Ascending aorta (tissue), 2 donors: ENCODE results near the gene TCF23. TPM values are rescaled to one million over a fixed set of nuclear protein-coding genes. Genes with fewer than 3 reads are reported as not detected.

Experiments used
- DNase-seq, 2 donors: peaks; one replicate each; pipeline ENCODE4 v3.0.0-alpha.2; 2019; ENCODE audit warnings: low spot score in 2 of 2
- H3K27ac ChIP-seq, 2 donors: fragments of 200-600 bp; sonication (generic); one replicate each; pipeline ENCODE4 v1.5.1; 2016 to 2017; ENCODE audit warnings: mild to moderate bottlenecking in 1 of 2
- H3K27me3 ChIP-seq: fragments of 200-600 bp; sonication (generic); one replicate; pipeline ENCODE4 v1.5.1; 2017
- H3K36me3 ChIP-seq, 2 donors: fragments of 200-600 bp; sonication (generic); one replicate each; pipeline ENCODE4 v1.5.1; 2016
- H3K4me1 ChIP-seq, 2 donors: fragments of 200-600 bp; sonication (generic); one replicate each; pipeline ENCODE4 v1.5.1; 2016 to 2017; ENCODE audit warnings: mild to moderate bottlenecking in 1 of 2
- H3K4me3 ChIP-seq, 2 donors: fragments of 200-600 bp; sonication (generic); one replicate each; pipeline ENCODE4 v1.5.1; 2016 to 2017; ENCODE audit warnings: mild to moderate bottlenecking in 1 of 2
- H3K9me3 ChIP-seq, 2 donors: fragments of 200-600 bp; sonication (generic); one replicate each; pipeline ENCODE4 v1.5.1; 2016
- intact Hi-C: fragments of 100-400 bp; cut with DNase I; formaldehyde crosslinking; loops from one replicate; pipeline ENCODE4 v1.15.1; 2023
- total RNA-seq: library from RNA; depleted of rRNA; stranded (reverse); fragments of >200 nt; gene quantifications from one replicate; pipeline ENCODE4 v1.1.0, GENCODE V29; 2016
- TF ChIP-seq, protein P1 (sequence below), 3 experiments: fragments of 200-600 bp in 2 of 3; fragments of 450-650 bp in 1 of 3; sonication (generic) in 2 of 3; IDR thresholded peaks; one replicate each; pipeline ENCODE4 v1.5.1; 2016 to 2019; ENCODE audit warnings: antibody characterized with exemption in 3 of 3, mild to moderate bottlenecking in 1 of 3, moderate library complexity in 1 of 3

TCF23 gene
- total RNA-seq, 1 donor from 2014 or later = not detected

DNA sequence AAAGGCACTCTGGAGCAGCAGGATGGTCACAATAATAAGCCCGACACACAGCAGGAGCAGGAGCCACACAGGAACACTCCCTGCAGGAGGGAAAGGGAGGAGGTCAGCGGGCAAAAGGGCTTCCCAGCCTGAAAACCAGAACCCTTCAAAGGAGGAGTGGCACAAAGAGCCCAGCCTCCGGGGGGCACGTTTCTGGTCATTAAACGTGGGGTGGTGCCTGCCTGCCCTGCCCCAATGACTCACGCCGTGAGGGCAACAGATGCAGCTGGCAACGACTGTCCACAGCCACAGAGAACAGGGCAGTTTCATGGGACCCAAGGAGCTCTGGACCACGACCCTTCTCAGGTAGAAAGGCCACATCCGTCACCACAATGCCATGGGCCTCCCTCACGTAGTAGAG, 17.4 kb upstream of the TCF23 start:
- intact Hi-C loops = loop anchor here (5.0 to 10.0 kb wide), 4 partner anchors 44 to 363 kb away; partner anchors contain the start of genes FNDC4, GCKR, GTF3C2 and KHK
- peaks cover 22% of the 10 kb centered on the region in 2 donors for H3K36me3 ChIP-seq
- no peak for DNase-seq
- H3K27me3 ChIP-seq = no peaks in the 10 kb centered on the region
- no peaks in the 10 kb centered on the region for H3K9me3 ChIP-seq
- H3K27ac ChIP-seq = no peak overlapping the region
- H3K4me1 ChIP-seq = peaks cover 5 to 11% of the 10 kb centered on the region in 2 donors
- H3K4me3 ChIP-seq = no peak overlapping the region
- TF ChIP-seq, protein P1, sequence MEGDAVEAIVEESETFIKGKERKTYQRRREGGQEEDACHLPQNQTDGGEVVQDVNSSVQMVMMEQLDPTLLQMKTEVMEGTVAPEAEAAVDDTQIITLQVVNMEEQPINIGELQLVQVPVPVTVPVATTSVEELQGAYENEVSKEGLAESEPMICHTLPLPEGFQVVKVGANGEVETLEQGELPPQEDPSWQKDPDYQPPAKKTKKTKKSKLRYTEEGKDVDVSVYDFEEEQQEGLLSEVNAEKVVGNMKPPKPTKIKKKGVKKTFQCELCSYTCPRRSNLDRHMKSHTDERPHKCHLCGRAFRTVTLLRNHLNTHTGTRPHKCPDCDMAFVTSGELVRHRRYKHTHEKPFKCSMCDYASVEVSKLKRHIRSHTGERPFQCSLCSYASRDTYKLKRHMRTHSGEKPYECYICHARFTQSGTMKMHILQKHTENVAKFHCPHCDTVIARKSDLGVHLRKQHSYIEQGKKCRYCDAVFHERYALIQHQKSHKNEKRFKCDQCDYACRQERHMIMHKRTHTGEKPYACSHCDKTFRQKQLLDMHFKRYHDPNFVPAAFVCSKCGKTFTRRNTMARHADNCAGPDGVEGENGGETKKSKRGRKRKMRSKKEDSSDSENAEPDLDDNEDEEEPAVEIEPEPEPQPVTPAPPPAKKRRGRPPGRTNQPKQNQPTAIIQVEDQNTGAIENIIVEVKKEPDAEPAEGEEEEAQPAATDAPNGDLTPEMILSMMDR (IDR thresholded peaks at IDR 0.05) = no peak

DNA sequence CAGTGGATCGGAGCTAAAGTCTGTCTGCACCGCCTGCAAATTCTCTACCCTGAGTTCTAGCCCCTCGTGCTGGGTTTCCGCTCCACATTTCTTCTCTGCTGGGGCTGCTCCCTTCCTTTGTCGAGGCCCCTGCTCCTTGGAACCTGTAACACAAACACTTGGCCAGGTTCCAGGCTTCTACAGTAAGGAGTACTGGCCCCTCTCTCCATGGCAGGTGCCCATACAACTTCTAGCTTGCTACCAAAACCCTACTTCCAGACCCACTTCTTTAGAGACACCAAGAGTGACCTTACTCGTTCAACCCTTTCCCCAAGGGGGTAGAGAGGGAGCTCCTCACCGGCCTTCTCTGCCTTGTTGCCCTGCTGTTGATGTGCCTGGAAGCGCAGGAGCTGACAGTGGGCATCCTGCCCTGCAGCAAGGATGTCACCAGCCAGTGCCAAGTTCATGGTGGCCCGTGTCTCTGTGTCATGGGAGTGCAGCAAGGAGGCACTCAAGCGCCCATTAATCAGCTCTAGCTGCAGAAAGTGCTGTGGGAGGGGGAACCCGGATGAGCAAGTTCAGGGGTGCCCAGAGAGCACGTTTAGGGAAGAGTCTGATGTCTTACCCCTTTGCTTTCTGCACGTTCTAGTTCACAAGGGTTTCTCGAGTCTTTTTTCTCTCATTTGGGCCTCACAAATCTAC, 15.5 kb upstream of the TCF23 start:
- intact Hi-C loops = loop anchor here (5.0 to 10.0 kb wide), 4 partner anchors 46 to 361 kb away; partner anchors contain the start of genes FNDC4, GCKR, GTF3C2 and KHK
- Histone ChIP-seq H3K36me3 (peaks cover 22% of the 10 kb centered on the region in 2 donors), H3K27ac (peak overlapping the region; percentile 90 to 91), H3K9me3 (no peaks in the 10 kb centered on the region), H3K4me1 (peaks cover 5 to 11% of the 10 kb centered on the region in 2 donors), H3K27me3 (no peaks in the 10 kb centered on the region), H3K4me3 (peak overlapping the region; percentile 89 to 96)
- TF ChIP-seq, protein P1 (IDR thresholded peaks at IDR 0.05) = no peak
- no peak for DNase-seq

DNA sequence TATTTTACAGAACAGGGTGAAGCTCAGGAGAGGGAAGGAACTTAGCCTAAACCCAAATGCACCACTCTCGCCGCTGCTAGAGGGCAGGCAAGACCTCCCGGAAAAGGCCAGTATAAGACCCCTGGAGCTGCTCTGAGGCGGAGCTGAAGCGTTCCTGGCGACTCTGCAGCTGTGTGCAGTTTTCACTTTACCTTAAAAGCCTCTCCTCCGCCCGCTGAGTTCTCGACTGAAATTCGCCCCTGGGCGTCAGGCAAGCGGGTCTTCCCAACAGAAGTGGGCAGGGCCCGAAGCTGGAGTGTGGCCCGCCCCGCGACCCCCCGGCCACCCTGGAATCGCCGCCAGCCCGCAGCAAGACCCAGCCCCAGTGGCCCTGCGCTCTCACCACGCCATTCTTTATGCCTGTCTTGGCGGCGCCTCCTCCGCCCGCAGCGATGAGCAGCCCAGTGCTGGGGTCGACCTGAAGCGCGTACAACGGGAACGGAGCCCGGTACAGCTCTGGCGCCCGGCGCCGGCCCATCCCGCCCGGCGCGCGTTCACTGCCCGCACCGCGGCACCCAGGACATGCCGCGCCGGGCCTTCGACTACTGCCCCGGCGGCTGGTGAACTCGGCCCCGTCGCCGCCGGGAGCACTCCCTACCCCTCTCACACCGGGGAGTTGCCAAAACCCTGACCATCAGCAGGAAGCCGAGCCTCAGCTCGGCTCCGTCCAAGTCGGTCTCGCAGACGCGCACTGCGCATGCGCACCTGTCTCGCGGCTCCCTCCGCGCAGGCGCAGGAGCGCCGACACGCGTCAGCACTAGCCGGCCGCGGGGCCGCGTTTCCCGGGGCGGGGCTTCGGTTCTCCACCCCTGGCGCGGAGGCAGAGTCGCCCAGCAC, 14.7 kb upstream of the TCF23 start, which contains the start of gene PREB:
PREB (minus strand) TSS at position 732 of the 876 bp plus-strand sequence; CDS start at position 517, 215 bp downstream.
- Histone ChIP-seq H3K4me1 (peaks cover 5 to 11% of the 10 kb centered on the region in 2 donors), H3K27me3 (no peaks in the 10 kb centered on the region), H3K36me3 (peaks cover 22% of the 10 kb centered on the region in 2 donors), H3K4me3 (peak within 1 kb of the TSS; percentile 89 to 96), H3K27ac (peak within 1 kb of the TSS; percentile 90 to 91), H3K9me3 (no peaks in the 10 kb centered on the region)
- peak; percentile 77 to 98 for DNase-seq
- TF ChIP-seq, protein P1 (IDR thresholded peaks at IDR 0.05) = peak in 1 of 3 experiments; percentile 11
- intact Hi-C loops = loop anchor here (2.0 to 10.0 kb wide), 5 partner anchors 47 to 361 kb away; partner anchors contain the start of genes CAD, FNDC4, GCKR and GTF3C2

DNA sequence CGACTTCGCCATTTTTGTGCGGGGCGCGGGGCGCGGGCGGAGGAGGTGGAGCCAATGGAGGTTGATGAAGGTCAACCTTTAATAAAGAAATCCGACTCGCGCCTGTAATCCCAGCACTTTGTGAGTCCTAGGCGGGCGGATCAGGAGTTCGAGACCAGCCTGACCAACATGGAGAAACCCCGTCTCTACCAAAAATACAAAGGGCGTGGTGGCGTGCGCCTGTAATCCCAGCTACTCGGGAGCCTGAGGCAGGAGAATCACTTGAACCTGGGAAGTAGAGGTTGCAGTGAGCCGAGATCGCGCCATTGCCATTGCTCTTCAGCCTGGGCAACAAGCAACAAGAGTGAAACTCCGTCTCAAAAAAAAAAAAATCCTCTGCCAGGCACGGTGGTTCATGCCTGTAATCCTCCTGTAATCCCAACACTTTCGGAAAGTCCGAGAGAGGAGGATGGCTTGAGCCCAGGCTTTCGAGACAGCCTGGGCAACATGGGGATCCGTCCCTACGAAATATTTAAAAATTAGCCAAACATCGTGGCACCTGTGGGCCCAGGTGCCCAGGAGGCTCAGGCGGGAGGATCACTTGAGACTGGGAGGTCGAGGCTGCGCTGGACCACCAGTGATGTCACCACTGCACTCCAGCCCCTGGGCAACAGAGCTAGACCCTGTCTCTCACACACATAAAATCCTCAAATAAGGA, 13.9 kb upstream of the TCF23 start:
- Histone ChIP-seq H3K9me3 (no peaks in the 10 kb centered on the region), H3K36me3 (peaks cover 16 to 22% of the 10 kb centered on the region in 2 donors), H3K27me3 (no peaks in the 10 kb centered on the region), H3K4me3 (peak overlapping the region; percentile 89 to 96), H3K27ac (peak overlapping the region; percentile 90 to 91), H3K4me1 (peaks cover 5 to 11% of the 10 kb centered on the region in 2 donors)
- intact Hi-C loops = loop anchor here (2.0 to 10.0 kb wide), 5 partner anchors 48 to 360 kb away; partner anchors contain the start of genes CAD, FNDC4, GCKR and GTF3C2
- no peak for DNase-seq
- TF ChIP-seq, protein P1 (IDR thresholded peaks at IDR 0.05) = no peak

DNA sequence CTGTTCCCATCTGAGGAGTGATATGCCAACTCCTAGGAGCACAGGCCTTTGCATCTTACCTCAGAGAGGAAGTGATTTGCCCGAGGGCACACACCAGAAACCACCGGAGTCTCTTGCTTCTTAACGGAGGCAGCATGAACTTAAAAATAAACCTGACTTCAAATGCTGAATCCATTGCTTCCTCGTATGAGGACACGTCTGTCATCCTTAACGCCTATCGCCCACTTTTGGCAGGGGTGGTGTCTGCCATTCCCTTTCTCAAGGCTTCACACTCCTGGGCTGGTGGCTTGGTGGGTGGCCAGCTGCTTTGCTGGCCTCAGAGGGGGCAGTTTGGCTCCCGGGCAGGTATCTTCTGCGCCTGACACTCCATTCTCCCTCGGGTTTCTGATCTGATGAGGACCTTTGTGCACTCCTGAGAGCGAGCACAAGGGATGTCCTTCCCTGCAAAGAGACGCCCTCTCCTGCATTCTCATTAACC, 13.3 kb upstream of the TCF23 start:
- no peak overlapping the region for H3K4me3 ChIP-seq
- H3K36me3 ChIP-seq = peaks cover 16 to 18% of the 10 kb centered on the region in 2 donors
- TF ChIP-seq, protein P1 (IDR thresholded peaks at IDR 0.05) = no peak
- H3K4me1 ChIP-seq = peaks cover 5 to 11% of the 10 kb centered on the region in 2 donors
- H3K27me3 ChIP-seq = no peaks in the 10 kb centered on the region
- intact Hi-C loops = loop anchor here (2.0 to 10.0 kb wide), 2 partner anchors 81 to 359 kb away; partner anchors contain the start of genes CAD, FNDC4 and GCKR
- no peaks in the 10 kb centered on the region for H3K9me3 ChIP-seq
- DNase-seq = no peak
- H3K27ac ChIP-seq = no peak overlapping the region
